Measurements from ENCODE around the gene ANXA4. TPM values are rescaled to one million over a fixed set of nuclear protein-coding genes. Genes with fewer than 3 reads are reported as not detected.
"Not testable (repeated sequence)": the region's sequence is repeated elsewhere in the genome, so short reads cannot be mapped to it uniquely, and the experiment has no call there.

The ANXA4 gene
- total and polyA plus RNA-seq, 2 of the 13 experiments (the other 11 are each of a cell fraction or from before 2014, with no cell fraction given): 155 to 168 TPM

DNA sequence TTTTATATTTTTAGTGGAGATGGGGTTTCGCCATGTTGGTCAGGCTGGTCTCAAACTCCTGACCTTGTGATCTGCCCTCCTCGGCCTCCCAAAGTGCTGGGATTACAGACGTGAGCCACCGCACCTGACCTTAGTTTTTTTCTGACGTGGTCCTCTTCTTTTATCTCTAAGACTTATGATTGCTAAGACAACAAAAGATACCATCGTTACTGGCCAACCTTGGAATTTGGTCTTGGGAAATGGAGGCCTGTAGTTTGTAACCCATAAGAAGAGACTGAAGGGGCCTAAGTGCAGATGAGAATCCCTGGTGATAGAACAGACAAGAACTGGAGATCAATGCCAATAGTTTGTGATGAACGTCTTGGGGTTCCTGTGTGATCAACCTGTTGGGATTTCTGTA, 21.9 kb downstream of the ANXA4 start:
- in situ Hi-C loops (cut with HindIII; ENCODE audit: extremely low pct_ligation_motif_present, low pct_unique_long_range_greater_than_20kb); ATAC-seq; DNase-seq (ENCODE audit: low spot score); BruUV-seq (replicated peaks); H2AFZ ChIP-seq (ENCODE audit: low read length); H4K20me1 ChIP-seq (ENCODE audit: insufficient read depth, low read length); H3K4me3 ChIP-seq (replicated peaks in 1 of 3; ENCODE audit: insufficient read depth in 1 of 3, low read depth in 2 of 3, low read length in 3 of 3); H3K9me3 ChIP-seq (ENCODE audit: low read length); H3K9ac ChIP-seq (ENCODE audit: insufficient read depth, low read depth, low read length); H3K27me3 ChIP-seq (ENCODE audit: control insufficient read depth in 1 of 2, insufficient read depth in 2 of 2, low read length in 2 of 2); FAIRE-seq; CTCF ChIA-PET (ENCODE audit: low intra/inter-chr PET ratio, low total read pairs): not testable (repeated sequence)
- TF ChIP-seq ZNF775 (CRISPR knock-in tag; IDR thresholded peaks at IDR 0.05; ENCODE audit: borderline replicate concordance): 0 out of 2 replicates have a peak, but pooled peaks have one; percentile 12
- TF ChIP-seq HOXA3 (CRISPR knock-in tag; IDR thresholded peaks at IDR 0.05): 0 out of 2 replicates have a peak, but pooled peaks have one; percentile 14
- TF ChIP-seq KDM1A (CRISPR knock-in tag; IDR thresholded peaks at IDR 0.05): 0 out of 2 replicates have a peak, but pooled peaks have one; percentile 2
- 0 out of 2 replicates have a peak, but pooled peaks have one; percentile 13 for TF ChIP-seq ZNF772 (CRISPR knock-in tag; IDR thresholded peaks at IDR 0.05)
- 0 out of 2 replicates have a peak, but pooled peaks have one; percentile 55 for TF ChIP-seq ZNF709 (CRISPR knock-in tag; IDR thresholded peaks at IDR 0.05)
- intact Hi-C loops (cut with micrococcal nuclease; ENCODE audit: unreplicated experiment): loop anchor here (2.0 kb wide), 1 partner anchor 17 kb away; no protein-coding TSS in a partner anchor
- Histone ChIP-seq H3K4me2 (ENCODE audit: low read depth, low read length) (peak overlapping the region; percentile 28), H3K79me2 (ENCODE audit: insufficient read depth, low read length) (peaks cover 71% of the 10 kb centered on the region), H3K36me3 (replicated peaks in 1 of 2; ENCODE audit: control insufficient read depth in 1 of 2, insufficient read depth in 2 of 2, low read length in 2 of 2) (peaks cover 2 to 33% of the 10 kb centered on the region in 2 experiments; a peak in 3 of 5 replicates), H3K27ac (ENCODE audit: extremely low read length, insufficient read depth, low read length) (peak overlapping the region; percentile 71), H3K4me1 (ENCODE audit: insufficient read depth, low read length) (peaks cover 72% of the 10 kb centered on the region)
- 54% methylated on average over 7 of the region's 7 CpGs for WGBS (ENCODE audit: low lambda C conversion rate)
- POLR2A ChIA-PET: interaction anchor here (0.7 to 15.3 kb wide), 2 partner anchors 21 to 203 kb away, joined by 3 to 142 read pairs; partner anchors contain the start of gene ANXA4

DNA sequence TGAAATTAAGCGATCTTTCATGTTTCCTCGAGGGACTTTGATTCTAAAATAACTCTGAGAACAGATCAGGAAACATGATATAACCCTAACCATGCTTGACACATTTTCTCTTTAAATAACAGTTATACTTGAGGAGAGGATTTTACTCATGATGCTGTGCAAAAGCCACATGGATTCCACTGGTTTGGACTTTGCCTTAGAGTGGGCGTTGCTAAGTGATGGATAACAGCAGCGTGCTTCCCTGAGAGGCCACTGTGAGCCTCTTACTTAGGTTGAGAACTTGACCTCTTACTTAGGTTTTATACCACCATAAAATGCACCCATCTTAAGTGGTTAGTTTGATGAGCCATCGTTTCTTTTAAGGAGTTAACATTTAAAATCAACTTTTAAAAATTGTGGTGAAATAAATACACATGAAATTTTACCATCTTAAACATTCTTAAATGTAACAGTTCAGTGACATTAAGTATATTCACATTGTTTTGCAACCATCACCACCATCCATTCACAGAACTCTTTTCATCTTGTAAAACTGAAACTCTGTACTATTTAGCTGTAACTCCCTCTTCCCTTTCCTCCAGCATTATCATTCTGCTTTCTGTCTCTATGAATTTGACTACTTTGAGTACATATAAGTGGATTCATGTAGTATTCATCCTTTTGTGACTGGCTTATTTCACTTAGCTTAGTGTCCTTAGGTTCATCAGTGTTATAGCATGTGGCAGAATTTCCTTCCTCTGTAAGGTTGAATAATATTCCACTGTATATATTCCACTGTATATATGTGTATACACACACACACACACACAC, 22.6 kb downstream of the ANXA4 start:
- H3K4me1 ChIP-seq (ENCODE audit: insufficient read depth, low read length): peaks cover 77% of the 10 kb centered on the region
- in situ Hi-C loops (cut with HindIII; ENCODE audit: extremely low pct_ligation_motif_present, low pct_unique_long_range_greater_than_20kb): no loop called here
- TF ChIP-seq KLF16 (CRISPR knock-in tag; IDR thresholded peaks at IDR 0.05) (0 out of 4 replicates have a peak, but pooled peaks of 1 of the 2 experiments have one; percentile 26), HDAC1 (CRISPR knock-in tag; IDR thresholded peaks at IDR 0.05) (peak; percentile 59), ZNF772 (CRISPR knock-in tag; IDR thresholded peaks at IDR 0.05) (peak; percentile 42; the same call in 1 of the 2 replicates), RXRB (CRISPR knock-in tag; IDR thresholded peaks at IDR 0.05; ENCODE audit: borderline replicate concordance) (peak; percentile 31; the same call in 1 of the 2 replicates), SOX6 (IDR thresholded peaks at IDR 0.05) (no peak), SOX6 (CRISPR knock-in tag; IDR thresholded peaks at IDR 0.05) (peak; percentile 18; the same call in 1 of the 2 replicates), MYC (CRISPR knock-in tag; IDR thresholded peaks at IDR 0.05; ENCODE audit: borderline replicate concordance) (0 out of 2 replicates have a peak, but pooled peaks have one; percentile 33), HNF4A (CRISPR knock-in tag; IDR thresholded peaks at IDR 0.05) (peak; percentile 87), MED13 (CRISPR knock-in tag; IDR thresholded peaks at IDR 0.05) (no peak), ZNF790 (CRISPR knock-in tag; IDR thresholded peaks at IDR 0.05; ENCODE audit: borderline replicate concordance) (no peak), ELF3 (CRISPR knock-in tag; IDR thresholded peaks at IDR 0.05) (peak; percentile 48; the same call in 1 of the 2 replicates)

More for the DNA sequence above, 22.6 kb downstream of the ANXA4 start:
- no TSS peak for BruUV-seq (replicated peaks)
- H2AFZ ChIP-seq (ENCODE audit: low read length): no peak overlapping the region
- ATAC-seq: peak; percentile 92
- peak overlapping the region; percentile 71 for H3K27ac ChIP-seq (ENCODE audit: extremely low read length, insufficient read depth, low read length)
- ChIA-PET CTCF (ENCODE audit: low intra/inter-chr PET ratio, low total read pairs) (no interaction called here), POLR2A (no interaction called here)
- no peaks in the 10 kb centered on the region for H3K27me3 ChIP-seq (ENCODE audit: control insufficient read depth in 1 of 2, insufficient read depth in 2 of 2, low read length in 2 of 2)
- H4K20me1 ChIP-seq (ENCODE audit: insufficient read depth, low read length): 0 out of 2 replicates have a peak, but pooled peaks cover 3% of the 10 kb centered on the region
- H3K79me2 ChIP-seq (ENCODE audit: insufficient read depth, low read length): peaks cover 69% of the 10 kb centered on the region
- FAIRE-seq: peak; percentile 78
- H3K4me3 ChIP-seq (replicated peaks in 1 of 3; ENCODE audit: insufficient read depth in 1 of 3, low read depth in 2 of 3, low read length in 3 of 3): no peak overlapping the region
- peaks cover 2 to 33% of the 10 kb centered on the region in 2 experiments; a peak in 3 of 5 replicates for H3K36me3 ChIP-seq (replicated peaks in 1 of 2; ENCODE audit: control insufficient read depth in 1 of 2, insufficient read depth in 2 of 2, low read length in 2 of 2)
- no peak overlapping the region; the same call in 1 of the 2 replicates for H3K9ac ChIP-seq (ENCODE audit: insufficient read depth, low read depth, low read length)
- intact Hi-C loops (cut with micrococcal nuclease; ENCODE audit: unreplicated experiment): loop anchor here (2.0 kb wide), 1 partner anchor 16 kb away; no protein-coding TSS in a partner anchor
- DNase-seq (ENCODE audit: low spot score): peak; percentile 82
- peak overlapping the region; percentile 28 for H3K4me2 ChIP-seq (ENCODE audit: low read depth, low read length)
- WGBS (ENCODE audit: low lambda C conversion rate): 39% methylated on average over 5 of the region's 5 CpGs
- no peaks in the 10 kb centered on the region for H3K9me3 ChIP-seq (ENCODE audit: low read length)

Data from HepG2 (cell line).